Measurements from ENCODE around the gene RHBDD1.

Gene RHBDD1, protein sequence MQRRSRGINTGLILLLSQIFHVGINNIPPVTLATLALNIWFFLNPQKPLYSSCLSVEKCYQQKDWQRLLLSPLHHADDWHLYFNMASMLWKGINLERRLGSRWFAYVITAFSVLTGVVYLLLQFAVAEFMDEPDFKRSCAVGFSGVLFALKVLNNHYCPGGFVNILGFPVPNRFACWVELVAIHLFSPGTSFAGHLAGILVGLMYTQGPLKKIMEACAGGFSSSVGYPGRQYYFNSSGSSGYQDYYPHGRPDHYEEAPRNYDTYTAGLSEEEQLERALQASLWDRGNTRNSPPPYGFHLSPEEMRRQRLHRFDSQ

DNA sequence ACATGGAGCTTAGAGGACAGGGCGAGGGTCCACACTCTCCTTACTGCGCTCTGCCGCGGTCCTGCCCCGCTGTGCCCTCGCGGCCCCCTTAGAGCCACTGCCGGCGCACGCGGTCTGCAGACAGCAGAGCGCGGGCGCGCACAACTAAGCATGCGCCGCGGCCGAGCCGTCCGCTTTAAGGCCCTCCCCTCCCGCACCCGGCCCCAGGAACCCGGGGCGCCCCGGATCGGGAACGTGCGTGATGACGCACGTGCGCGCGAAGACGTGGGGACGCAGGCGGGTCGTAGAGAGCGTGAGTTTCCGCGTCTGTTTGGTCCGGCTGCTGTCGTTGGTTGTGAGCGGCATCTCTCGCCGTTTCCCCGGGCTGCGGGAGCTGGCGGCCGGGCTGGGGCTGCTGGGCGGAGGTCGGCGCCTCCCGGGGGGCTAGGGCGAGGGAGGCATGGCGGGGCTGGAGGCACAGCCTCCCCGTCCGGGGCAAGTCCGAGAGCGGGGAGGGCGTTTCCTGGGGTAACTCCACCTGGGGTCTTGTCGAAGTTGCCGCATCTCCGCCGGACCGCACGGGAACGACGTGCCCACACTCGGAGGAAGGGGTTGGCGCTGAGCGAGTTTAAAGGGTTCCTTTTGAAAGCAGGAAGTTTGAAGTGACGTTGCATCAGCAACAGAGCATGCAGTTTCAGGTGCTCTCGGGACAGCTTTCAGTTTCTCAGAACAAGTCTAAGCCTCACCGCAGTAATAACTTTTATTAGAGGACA is at the start of gene RHBDD1:
Gene RHBDD1 (plus strand): TSS at position 259 of the 752 bp plus-strand sequence. CDS start 28,640 bp downstream, outside the sequence.
- DNase-seq, result peak; percentile 37

DNA sequence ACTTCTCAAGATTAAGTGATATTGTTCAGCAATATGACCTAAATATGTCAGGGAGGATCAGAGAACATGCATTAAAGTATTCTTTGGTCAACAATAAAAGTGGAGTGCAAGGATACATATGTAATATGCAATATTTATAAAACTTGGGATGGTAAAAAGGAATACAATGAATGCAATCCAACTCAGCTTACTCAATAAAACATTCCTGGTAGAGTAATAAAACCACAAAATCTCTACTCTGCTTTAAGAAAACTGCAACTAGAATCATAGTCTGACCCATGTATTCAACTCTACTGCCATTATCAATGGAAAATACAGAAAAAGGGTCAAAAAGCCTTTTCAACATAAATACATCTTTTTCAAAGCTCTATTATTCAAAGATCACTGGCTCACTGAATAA is 47.8 kb upstream of the RHBDD1 start:
- no peak for DNase-seq

DNA sequence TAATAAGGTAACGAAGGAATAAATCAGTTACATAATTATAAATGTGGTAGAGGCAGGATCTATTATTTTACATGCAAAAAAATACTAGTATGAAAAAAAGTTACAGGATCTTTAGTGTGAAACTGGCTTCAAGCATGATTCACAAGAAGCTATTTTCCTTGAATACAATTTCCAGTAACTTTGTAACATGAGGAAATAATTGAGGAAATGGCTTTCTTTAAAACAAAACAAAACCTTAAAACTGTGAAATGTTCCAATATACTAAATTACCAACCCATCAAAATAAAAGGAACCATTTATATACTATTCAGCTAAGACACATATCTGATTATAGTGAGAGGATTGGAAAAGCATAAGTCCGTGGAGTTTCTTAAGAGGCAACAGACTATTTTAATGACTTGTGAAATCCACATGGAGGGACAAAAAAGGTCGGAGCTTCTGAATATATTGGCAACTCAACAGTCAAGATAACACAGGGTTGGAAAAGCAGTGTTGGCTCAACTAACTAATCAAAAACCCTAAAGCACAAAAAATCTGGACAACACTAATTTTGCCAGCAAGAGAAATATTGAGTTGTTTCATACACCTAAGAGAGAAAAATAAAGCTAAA is 46.9 kb upstream of the RHBDD1 start:
- no peak for DNase-seq

DNA sequence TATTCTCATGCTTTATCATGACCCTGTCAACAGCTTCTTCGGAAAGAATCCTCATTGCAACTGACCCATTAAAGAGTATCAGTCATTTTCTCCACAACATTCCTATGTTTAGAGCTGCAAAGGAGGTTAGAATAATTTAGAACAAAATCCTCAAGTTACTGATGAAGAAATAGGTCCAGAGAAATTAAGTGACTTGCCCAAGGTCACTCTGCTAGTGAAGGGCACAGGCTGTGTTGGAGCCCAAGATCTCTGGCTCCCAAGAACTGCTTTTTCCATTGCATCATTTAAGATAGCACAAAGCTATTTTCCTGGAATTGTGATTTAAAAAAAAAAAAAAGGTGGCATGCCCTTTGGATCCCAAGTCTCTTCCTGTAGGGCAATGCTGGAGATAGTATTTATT is 45.8 kb upstream of the RHBDD1 start:
- DNase-seq, result no peak

DNA sequence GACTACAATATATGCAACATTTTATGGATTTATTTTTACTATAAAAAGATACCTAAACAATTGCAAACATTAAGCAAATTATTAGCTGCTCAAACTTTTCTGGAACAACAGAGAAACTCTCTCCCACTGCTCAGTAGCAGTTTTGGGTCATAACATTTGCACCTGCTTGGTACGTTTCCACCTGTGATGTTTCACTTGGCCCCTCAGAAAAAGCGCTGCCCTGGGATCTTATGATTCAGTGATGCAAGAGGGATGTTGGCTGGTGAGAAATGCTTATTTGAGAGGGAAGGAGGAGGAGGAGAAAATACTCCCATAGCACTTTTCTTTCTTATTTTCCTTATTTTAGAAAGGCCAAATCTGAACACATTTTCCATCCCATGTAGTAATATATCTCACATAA is 45.4 kb upstream of the RHBDD1 start:
- DNase-seq, result no peak

DNA sequence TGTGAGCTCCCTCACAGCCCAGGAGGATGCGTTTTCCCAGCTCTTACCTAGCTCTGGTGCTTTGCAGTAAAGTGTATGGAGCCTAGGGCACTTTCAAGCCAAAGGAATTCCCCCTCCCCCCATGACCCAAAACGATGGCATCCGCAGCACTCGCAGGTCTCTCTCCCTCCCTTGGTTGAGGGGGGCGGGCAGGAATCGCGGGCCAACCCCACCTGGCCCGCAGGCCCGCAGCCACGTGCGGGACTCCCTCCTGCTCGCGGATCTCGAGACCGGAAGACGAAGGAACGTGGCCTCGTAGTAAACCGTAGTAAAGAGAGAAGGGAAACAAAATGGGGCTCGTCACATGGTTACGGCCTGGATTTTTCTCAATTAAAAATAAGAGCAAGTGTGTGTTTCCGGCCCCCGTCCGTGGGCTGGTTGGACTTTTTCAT is 44.8 kb upstream of the RHBDD1 start:
- no peak for DNase-seq

DNA sequence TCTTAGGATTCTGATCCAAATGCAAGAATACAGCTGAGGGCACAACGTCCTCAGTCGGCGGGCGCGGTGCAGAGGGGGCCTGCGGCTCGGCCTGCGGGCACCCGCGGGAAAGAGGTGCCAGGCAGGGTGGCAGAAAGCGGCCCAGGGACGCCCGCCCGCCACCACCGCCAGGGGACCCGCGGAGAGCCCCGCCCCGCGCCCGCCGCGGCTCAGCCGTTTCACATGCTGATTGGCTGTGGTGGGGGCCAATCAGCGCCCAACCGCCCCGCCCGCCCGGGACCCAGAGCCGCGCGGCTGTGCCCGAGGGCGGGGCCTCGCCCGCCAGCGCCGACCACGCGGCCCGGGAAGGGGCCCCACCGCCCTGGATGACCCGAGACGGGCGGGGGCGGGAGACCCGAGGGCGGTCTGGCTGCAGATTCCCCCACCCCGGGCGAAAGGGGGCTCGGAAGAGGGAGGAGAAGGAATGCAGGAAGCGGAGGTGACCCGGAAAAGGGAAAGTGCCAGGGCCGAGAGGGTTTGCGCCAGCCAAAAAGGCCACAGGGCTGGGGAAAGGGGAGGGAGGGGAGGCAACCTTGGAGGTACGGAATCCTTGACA is 44.3 kb upstream of the RHBDD1 start:
- DNase-seq, result no peak

DNA sequence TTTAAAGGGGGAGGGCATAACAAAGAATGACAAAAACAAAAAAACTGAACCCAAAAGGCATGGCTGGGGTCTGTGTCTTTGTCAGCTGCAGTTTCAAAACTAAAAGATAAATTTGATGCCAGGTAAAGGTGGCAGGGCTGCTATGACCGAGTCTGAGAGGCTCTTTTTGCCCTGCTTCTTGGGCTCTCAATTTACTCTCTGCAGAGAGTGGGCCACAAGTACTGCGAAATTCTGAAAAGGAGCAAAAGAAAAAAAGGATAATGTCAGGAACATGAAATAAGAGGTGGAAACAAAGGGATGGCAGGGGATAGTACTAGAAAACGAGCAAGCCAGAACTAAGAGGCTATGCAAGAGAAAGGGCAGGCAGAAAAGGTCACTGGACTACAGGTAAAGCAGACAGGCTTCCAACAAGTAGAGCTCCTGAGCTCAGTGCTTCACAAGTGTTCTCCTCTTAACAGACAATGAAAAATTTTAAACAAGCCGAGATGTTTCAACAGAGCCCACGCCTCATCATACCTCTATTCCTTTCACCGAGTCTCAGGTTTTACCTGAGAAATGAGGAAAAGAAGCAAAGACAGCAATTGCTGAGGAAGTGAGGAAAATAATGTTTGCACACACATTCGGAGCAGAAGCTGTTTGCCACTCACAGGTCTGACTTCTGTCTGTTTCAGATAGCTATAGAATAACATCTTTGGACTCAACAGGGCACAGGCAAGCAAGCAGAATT is 43.5 kb upstream of the RHBDD1 start:
- no peak for DNase-seq

DNA sequence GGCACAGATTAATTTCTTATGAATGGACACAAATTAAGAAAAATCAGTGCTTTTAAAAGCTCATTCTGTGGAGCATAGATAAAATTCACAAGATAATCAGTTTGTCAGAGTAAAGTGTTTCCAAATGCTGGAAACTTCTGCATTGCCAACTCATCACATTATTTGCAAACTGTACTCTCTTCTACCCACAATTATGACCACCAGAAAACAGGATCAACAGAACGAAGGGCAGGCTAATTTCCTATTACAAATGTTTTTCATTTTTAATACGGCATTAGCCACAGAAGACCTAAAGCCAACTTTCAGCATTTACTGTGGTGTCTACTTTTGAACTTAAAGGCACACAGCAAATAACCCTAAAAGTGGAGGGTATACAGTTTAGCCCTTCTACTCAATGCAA is 42.2 kb upstream of the RHBDD1 start:
- no peak for DNase-seq

DNA sequence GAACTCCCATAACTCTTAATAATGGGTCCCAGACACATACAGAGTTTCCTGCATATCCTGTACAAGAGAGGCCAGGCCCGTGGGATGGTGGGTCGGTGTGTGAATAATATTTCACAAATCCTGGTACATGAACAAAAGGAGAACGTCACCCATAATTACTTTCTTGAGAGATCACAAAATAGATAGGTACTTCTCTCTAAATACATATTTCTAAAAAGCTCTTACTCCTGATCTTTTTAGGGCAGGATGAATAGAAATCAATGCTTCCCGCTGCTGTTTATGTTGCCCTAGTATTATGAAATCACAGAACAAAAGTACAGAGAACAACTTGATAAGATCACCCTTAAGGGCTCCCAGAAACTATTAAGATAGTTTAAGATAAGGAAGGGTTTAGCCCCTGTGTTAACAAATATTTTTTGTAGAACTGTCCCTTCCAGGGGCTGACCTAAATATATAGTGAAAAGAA is 41.6 kb upstream of the RHBDD1 start:
- no peak for DNase-seq

DNA sequence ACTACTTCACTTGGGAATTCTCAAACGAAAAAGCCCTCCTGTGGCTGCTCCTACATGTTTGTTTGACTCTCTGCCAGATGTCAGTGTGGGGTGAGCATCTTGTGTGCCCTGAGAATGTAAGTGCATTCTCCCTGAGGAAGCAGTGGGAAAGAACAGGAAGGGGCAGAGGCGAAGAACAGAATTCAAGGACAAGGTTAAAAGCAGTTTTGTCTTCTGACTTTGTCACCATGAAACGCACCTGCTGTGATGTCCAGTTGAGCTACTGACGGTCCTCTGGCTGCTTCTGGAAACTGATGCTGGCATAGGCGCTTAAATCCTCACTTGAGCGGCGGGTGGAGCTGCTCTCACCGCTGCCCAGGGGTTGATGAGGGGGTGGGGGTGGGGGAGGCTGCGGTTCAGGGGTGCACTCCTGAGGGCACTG is 41.1 kb upstream of the RHBDD1 start:
- peak; percentile 38 for DNase-seq

DNA sequence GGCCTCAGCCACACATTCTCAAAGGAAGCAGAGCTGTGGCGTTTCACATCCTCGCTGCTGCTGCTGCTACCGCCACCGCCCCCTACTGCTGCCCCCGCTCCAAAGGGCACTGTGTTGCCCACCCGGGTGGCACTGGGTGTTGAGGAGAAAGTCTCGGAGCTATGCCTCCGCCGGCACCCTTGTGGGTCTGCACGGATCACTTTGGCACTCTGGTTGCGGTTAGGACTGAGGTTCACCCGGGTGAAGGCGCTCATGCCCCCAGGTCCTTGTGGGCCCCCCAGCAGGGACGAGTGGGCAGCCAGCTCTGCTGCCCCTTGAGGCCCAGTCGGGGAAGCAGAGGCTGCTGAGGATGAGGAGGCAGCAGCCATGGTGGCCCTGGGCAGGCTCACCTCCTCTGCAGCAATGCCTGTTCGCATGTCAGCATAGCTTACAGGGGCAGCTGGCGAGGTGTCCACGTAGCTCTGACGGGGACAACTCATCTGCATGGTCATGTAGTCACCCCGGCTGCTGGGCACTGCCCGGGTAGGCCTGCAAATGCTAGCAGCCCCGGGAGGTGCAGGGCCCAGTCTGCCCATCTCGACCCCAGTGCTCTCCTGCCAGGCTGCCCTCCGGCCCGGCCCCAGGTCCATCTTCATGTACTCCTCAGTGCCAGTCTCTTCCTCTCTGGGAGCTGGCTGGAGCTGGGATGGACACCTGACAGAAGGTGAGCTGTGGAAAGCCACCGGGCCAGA is 40.4 kb upstream of the RHBDD1 start:
- DNase-seq, result no peak

DNA sequence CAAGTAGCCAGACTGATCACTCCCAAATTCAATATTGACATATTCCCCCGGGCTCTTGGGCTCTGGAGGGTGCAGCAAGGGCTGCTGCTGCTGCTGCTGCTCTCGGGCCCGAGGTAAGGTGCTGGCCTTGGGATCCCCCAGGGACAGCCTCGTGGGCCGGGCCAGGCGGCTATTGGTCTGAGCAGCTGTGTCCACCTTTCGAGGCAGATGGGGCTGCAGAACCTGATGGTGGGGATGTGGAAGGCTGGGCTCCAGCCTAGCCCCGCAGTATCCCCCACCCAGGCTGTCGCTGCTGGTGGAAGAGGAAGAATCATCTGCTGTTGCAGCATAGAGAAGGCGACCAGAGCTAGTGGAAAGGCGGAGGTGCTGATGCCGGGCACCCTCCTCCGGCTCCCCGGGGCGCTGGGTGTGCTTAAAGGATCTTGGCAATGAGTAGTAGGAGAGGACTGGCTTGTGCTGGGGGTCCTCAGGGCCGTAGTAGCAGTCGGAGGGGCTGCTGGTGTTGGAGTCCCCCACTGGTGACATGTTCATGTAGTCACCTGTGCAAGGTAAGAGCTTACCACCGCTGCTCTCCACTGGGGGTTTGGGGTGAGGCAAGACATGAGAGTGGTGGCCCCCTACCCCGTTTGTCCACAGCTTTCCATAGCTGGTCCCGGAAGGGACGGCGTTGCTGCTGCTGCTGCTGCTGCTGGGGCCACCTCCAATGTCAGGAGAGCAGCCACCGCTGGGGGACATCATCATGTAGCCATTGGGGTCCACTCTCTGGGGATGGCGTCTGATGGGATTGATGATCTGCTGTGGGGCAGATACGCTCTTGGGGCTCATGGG is 39.6 kb upstream of the RHBDD1 start:
- DNase-seq, result no peak

DNA sequence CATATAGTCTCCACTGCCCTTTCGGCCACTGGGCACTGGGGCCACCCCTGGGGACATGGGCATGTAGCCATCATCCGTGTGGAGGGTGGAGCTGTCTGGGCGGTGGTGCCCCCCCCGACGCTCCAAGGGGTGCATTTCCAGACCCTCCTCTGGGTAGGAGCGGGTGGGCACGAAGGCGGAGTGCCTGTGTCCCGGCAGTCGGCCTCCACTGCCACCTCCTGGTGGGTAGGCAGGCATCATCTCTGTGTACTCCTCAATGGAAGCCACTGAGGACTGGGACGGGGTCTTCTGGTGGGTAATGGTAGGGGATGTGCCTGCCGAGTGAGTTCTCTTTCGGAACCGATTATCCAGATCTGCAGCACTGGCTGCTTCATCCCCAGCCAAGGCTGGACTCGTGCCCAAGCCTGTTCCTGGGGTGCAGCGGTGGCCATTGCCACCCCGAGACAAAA is 39.0 kb upstream of the RHBDD1 start:
- no peak for DNase-seq

DNA sequence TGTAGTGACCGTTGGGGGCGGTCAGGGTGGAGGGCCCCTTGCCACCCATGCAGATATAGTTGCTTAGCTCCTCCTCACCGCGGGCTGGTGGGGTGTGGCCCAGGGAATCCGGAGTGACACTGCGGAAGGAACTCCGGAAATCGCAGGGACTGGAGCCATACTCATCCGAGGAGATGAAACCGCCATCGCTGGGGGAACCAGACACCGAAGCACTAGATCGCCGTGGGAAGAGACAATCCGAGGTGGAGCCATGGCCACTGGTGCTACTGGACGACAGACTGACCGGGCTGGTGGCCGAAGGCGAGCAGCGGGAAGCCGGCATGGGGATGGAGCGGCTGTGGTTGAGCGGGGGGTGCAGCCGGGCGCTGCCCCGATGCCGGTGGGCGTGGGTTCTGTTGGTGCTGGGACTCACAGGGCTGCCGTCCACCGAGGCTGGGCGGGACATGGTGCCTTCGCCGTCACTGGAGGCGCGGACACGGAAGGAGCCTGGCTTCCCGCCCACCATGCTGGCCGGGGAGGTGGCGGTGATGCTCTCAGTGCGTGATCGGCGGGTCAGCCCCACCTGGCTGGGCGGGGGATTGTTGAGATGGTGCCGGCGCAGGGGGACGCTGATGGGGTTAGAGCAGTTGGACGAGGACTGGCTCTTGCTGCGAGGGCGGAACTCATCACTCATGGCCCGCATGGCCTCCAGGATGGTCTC is 38.4 kb upstream of the RHBDD1 start:
- DNase-seq, result no peak

DNA sequence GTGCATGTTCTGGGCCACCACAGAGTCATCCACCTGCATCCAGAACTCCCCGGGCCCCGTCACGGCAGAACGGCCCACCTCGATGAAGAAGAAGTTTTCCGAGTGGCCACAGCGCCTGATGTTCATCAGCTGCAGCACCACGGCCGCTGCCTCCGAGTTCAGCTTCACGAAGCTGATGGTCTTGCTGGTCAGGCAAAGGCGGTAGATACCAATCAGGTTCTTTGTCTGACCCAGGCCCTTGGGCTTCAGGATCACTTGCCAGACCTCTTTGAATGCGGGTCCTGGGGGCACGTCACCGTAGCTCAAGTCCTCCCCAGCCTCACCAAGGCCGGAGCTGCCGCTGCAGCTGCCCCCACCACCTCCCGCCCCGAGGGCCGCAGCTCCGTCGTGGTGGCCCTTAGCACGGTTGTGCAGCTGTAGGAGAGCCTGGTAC is 37.8 kb upstream of the RHBDD1 start:
- DNase-seq, result no peak

DNA sequence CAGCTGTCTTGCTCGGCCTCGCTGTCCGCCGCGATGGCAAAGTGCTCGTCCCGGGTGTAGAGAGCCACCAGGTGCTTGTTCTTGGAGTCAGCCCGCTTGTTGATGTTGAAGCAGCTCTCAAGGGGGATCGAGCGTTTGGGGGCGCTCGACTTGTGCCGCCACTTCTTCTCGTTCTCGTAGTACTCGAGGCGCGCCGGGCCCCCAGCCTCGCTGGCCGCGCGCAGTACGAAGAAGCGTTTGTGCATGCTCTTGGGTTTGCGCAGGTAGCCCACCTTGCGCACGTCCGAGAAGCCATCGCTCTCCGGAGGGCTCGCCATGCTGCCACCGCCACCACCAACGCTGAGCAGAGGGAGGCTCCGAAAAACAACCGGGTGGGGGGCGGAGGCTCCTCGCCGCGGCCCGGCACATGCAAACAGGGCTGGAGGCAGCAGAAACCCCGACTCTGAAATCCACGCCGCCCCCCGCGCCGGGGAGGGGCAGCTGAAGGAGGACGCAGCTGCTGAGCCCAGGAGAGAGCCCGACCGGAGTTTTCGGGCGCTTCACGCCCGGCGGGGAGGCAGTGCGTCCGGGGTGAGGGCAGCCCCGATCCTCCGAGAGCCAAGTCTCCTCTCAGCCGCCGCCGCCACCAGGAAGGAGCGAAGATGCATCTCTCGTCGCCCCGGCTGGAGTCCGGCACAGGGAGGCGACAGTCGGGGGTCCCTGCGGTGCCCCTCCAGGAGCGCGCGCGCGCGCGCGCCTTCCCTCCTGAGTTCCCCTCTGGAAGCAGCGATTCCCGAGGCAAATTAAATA is 37.2 kb upstream of the RHBDD1 start:
- DNase-seq, result peak; percentile 67

DNA sequence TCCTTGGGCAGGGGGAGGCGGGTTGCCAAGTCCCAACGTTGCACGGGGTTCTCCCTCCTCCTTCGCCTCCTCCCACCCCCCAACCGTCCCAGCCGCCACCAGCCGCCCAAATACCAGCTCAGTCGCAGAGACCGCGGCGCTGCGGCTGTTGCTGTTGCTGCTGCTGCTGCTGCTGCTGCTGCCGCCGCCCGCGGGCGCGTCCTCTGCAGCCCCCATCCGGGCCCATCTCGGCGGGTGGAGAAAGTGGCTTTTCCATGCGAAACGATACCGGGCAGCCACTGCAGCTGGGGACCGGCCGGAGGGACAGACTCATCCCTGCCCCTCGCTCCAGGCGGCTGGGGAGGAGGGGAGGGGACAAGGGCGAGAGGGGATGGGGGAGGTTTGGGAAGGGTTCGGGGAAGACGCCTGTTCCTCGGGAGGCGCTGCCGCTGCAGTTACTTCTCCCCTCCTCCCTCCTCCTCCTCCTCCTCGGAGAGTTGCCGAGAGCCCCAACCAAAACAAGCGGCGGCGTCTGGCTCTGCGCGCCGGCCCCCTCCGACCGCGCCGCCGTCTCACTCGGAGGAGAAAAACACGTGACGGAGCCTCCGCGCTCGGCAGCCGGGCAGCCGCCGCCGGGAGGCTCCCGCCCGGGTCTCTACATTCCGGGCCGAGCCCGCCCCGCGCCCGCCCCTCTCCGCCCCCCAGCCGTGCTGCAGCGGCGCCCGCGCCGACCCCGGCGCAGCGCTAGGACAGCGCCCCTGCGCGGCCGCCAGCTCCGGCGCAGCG is 36.5 kb upstream of the RHBDD1 start, which contains the start of gene IRS1:
Gene IRS1 (minus strand): TSS at position 610 of the 765 bp plus-strand sequence. CDS start 1,082 bp downstream, outside the sequence.
- DNase-seq, result no peak
